ENCODE measurements around the gene ATP10B.

ATP10B gene

GRCh38 chr5:160514866-160515265 lies 337.1 kb downstream of the ATP10B start:
- TF ChIP-seq, protein P1, sequence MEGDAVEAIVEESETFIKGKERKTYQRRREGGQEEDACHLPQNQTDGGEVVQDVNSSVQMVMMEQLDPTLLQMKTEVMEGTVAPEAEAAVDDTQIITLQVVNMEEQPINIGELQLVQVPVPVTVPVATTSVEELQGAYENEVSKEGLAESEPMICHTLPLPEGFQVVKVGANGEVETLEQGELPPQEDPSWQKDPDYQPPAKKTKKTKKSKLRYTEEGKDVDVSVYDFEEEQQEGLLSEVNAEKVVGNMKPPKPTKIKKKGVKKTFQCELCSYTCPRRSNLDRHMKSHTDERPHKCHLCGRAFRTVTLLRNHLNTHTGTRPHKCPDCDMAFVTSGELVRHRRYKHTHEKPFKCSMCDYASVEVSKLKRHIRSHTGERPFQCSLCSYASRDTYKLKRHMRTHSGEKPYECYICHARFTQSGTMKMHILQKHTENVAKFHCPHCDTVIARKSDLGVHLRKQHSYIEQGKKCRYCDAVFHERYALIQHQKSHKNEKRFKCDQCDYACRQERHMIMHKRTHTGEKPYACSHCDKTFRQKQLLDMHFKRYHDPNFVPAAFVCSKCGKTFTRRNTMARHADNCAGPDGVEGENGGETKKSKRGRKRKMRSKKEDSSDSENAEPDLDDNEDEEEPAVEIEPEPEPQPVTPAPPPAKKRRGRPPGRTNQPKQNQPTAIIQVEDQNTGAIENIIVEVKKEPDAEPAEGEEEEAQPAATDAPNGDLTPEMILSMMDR (IDR thresholded peaks at IDR 0.05; ENCODE audit: low read depth, low read length, missing control alignments), result no peak
- DNase-seq (ENCODE audit: low read depth), result no peak
- no peak overlapping the region for H3K4me3 ChIP-seq (ENCODE audit: low read depth, low read length)
- in situ Hi-C loops (cut with HindIII; ENCODE audit: low sequenced_read_pairs), result no loop called here

GRCh38 chr5:160514191-160514590 lies 337.8 kb downstream of the ATP10B start:
- H3K4me3 ChIP-seq (ENCODE audit: low read depth, low read length), result no peak overlapping the region
- in situ Hi-C loops (cut with HindIII; ENCODE audit: low sequenced_read_pairs), result no loop called here
- DNase-seq (ENCODE audit: low read depth), result no peak
- TF ChIP-seq, protein P1 (IDR thresholded peaks at IDR 0.05; ENCODE audit: low read depth, low read length, missing control alignments), result no peak

DNA sequence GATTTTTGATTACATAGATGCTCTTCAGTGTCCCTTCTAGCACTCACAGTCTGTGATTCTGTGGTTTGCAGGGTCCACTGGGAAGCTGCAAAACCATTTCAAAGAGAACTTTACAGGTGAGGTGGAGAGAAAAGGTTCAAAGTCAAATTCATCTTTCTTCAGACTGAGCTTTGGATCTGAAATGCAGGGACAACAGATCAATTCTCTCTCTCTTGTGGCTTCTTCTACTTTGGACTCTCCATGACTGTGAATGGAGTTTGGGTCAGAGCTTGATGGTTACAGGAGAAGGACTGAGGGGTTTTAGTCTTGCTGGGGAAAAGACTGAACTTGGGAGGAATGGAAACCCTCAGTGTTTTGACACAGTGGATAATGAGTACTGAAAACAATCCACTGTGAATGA lies 338.5 kb downstream of the ATP10B start:
- TF ChIP-seq, protein P1 (IDR thresholded peaks at IDR 0.05; ENCODE audit: low read depth, low read length, missing control alignments), result no peak
- no peak for DNase-seq (ENCODE audit: low read depth)
- H3K4me3 ChIP-seq (ENCODE audit: low read depth, low read length), result no peak overlapping the region
- in situ Hi-C loops (cut with HindIII; ENCODE audit: low sequenced_read_pairs), result no loop called here

Data from astrocyte of the cerebellum (primary cell).